Right ventricle myocardium superior (tissue), 1 donor: ENCODE measurements around the gene MICAL3. TPM values are rescaled to one million over a fixed set of nuclear protein-coding genes. Genes with fewer than 3 reads are reported as not detected.
A peak's percentile ranks its signal among the peaks of the same experiment; 100 is the strongest.

Experiments
- ATAC-seq: fragments of 200-7000 bp; cut with Tn5 transposase; one replicate; pipeline ENCODE4 v1.9.1; 2020; ENCODE audit warnings: mild to moderate bottlenecking; ENCODE audit not compliant: poor library complexity
- DNase-seq: peaks from one replicate; pipeline ENCODE4 v3.0.0-alpha.2; 2020
- intact Hi-C: fragments of 100-400 bp; cut with DNase I; formaldehyde crosslinking; loops from one replicate; pipeline ENCODE4 v1.11.2; 2022
- total RNA-seq: library from RNA; stranded (reverse); fragmentation: NEBNext Ultra II Directional; extraction: Animal tissue kit (Norgen Biotek cat#: 25700); gene quantifications from one replicate; pipeline ENCODE4 v1.2.1, GENCODE V29; 2021
- donor health status: DM: no; HTN: yes; CAD: no; lungs with severe emphysema.

MICAL3 gene
- total RNA-seq, 1 donor from 2014 or later, result 78.9 TPM

DNA sequence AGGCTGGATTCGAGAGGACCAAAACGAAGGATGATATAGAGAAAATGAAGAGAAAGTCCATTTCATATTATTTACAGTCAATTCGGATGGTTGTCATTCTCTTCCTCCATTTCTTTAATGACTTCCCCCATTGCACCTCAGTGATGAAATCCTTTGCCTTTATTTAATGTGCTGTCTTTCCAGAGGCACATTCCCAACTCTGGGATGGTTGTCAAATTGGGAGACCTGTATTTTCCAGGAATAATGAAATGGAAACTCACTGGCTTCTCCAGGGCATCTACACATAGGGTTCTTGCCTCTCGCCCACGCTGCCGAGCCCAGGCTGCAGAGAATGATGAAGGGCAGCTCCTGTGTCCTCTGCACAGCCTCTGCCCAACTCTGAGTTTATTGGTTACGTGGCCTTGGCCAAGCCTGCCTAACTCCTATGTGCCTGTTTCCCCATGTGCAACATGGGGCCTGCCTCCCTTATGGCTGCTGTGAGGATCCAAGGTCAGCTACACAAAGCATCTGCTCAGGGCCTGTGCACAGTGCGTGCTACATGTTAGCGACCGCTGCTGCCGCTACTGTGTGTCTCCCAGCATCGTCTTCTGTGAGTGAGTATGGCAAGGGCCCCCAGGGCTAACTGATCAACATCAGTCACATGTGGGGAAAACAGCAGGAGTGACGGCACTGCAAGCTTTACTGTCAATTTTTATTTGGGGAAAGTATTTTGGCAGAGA lies 168.6 kb downstream of the MICAL3 start:
- intact Hi-C loops, result no loop called here
- ATAC-seq (no peak), DNase-seq (peak; percentile 19)

GRCh38 chr22:17853073-17853472 lies 171.3 kb downstream of the MICAL3 start:
- intact Hi-C loops, result no loop called here
- ATAC-seq (peak; percentile 52), DNase-seq (peak; percentile 49)

GRCh38 chr22:17851759-17852158 lies 172.6 kb downstream of the MICAL3 start:
- DNase-seq (peak; percentile 67), ATAC-seq (peak; percentile 84)
- intact Hi-C loops, result no loop called here

DNA sequence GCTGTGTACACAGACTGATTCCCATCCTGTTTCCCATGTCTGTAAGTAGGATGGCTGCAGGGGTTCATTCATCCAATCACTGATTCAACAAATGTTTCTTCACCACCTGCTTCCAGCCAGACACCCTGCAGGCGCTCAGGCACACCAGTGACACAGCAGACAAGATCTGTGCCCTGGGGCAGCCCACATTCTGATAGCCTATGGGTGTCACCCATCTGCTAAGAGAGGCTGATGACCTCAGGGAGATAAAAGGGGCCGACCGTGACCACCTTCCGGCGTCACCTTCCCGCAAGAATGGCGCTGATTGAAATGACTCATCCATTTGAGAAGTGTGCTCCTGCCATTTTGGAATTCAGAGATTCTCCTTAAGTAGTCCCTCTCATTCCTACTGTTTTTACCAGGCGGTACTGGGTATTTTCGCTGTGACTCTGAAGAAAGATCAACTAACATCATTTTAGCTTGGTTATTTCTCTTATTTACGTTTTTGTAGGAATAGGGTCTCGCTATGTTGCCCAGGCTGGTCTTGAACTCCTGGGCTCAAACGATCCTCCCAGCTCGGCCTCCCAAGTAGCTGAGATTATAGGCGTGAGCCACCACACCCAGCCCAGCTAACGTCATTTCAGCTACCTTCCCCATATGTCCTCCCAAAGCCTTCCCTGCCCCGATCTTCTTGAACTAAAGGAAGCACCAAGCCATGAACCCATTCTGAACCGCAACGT lies 176.8 kb downstream of the MICAL3 start:
- ATAC-seq (no peak), DNase-seq (peak; percentile 30)
- intact Hi-C loops, result no loop called here

GRCh38 chr22:17846326-17846992 lies 177.9 kb downstream of the MICAL3 start:
- DNase-seq (no peak), ATAC-seq (peak; percentile 55)
- intact Hi-C loops, result no loop called here

- DNase-seq (no peak), ATAC-seq (peak; percentile 51)
- intact Hi-C loops, result no loop called here
Observed at GRCh38 chr22:17845790-17846189, 178.6 kb downstream of the MICAL3 start.

DNA sequence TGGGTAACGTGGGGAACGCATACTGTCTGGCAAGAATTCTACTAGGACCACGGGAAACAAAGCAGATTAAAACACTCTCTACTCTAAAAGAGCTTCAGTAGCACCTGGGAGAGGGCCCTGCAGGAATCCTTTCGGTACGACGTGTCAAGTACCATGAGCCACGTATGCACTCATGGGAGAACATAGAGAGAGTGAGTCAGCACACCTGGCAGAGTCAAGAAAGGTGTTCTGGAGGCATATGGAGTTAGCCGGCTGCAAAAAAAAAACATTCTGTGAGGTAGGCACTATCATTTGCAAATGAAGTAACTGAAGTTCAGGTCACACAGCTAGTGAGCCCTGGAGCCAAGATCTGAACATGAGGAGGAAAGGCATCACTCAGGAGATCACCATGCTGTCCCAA lies 179.0 kb downstream of the MICAL3 start:
- DNase-seq (no peak), ATAC-seq (no peak)
- intact Hi-C loops, result no loop called here

- intact Hi-C loops, result no loop called here
- DNase-seq, result no peak
- ATAC-seq, result no peak
Observed at GRCh38 chr22:17844150-17844549, 180.2 kb downstream of the MICAL3 start.

- peak; percentile 32 for ATAC-seq
- intact Hi-C loops, result no loop called here
- no peak for DNase-seq
Observed at GRCh38 chr22:17842386-17842785, 182.0 kb downstream of the MICAL3 start.

DNA sequence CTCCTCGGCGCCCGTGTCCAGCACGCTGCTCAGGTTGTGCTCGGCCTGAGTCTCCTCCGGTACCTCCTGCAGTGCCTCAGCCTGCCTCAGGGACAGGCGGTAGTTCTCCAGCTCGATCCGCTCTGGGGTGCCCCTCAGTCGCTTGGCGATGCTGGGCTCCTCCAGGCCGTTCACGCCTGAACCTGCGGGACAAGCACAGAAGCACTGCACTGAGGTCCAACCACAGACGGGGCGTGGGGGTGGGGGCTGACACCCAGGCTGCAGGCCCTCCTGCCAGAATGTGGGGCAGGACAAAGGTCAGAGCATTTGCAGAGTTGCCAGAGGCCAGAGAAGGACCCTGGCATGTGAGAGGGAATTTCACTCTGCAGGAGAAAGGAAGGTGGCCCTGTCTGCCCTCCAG lies 182.5 kb downstream of the MICAL3 start:
- intact Hi-C loops, result no loop called here
- DNase-seq, result no peak
- ATAC-seq, result peak; percentile 1

- no peak for DNase-seq
- no peak for ATAC-seq
- intact Hi-C loops, result no loop called here
Observed at GRCh38 chr22:17838180-17838865, 186.0 kb downstream of the MICAL3 start.

- intact Hi-C loops, result no loop called here
Observed at GRCh38 chr22:17836992-17837742, 187.2 kb downstream of the MICAL3 start.

DNA sequence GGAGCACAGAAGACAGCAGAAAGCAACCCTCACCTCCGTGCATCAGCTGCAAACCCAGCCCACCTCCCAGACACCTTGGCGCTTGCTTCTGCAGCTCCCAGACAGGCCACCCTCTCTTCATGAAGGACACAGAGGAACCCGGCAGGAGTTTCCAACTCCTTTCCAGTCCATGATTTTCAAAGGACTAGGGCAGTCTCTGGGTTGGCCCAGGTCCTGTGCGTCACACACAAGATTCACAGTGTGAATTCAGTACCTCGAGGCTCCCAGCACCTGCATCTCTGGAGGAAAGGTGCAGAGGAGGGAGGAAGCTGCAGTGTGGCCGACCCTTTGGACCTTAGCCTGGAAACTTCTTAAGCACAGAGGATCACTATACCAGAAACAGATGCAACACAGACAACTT lies 189.1 kb downstream of the MICAL3 start:
- ATAC-seq (no peak), DNase-seq (no peak)
- intact Hi-C loops, result no loop called here

More at GRCh38 chr22:17836992-17837742, 187.2 kb downstream of the MICAL3 start:
- ATAC-seq (peak; percentile 44), DNase-seq (no peak)

DNA sequence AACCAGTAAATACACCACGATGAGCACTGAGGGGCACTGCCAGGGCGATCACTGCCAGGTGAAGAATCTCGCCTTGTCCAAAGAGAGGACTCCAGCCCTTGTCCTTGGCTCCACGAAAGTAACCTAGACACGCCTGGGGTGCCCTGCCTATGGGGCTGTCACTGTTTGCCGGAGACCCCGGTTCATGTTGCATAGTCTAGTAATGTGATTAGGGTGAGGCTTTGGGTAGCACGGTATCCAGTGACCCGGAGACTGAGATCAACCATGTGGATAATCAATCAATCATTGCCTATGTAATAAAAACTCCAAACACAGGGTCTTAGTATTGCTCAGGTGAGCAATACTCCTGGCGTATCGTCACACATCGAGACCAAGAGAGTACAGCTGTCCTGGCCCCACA lies 190.9 kb downstream of the MICAL3 start:
- DNase-seq (no peak), ATAC-seq (no peak)
- intact Hi-C loops, result loop anchor here (2.0 to 5.0 kb wide), 2 partner anchors 74 to 243 kb away; partner anchors contain the start of gene PEX26

DNA sequence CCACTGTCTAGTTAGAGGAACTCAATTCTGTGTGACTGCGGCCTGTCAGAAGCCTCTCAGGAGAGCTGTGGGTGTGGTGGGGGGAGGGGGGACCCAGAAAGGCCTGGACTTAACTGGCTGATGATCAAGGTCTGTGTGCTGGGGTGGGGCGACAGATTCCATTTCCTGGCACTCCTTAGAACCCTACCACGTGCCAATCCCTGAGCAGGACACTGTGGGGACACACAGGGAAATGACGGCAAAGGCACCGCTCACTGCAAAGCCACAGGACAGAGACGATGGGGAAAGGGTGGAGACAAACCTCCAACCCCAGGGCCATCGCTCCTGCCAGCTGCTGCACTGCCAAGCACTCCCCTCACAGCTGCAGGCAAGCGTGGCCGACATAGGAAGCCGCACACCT lies 191.7 kb downstream of the MICAL3 start:
- ATAC-seq, result peak; percentile 7
- DNase-seq, result peak; percentile 59

GRCh38 chr22:17831501-17832251 lies 192.7 kb downstream of the MICAL3 start:
- intact Hi-C loops, result loop anchor here (2.0 to 5.0 kb wide), 4 partner anchors 59 to 245 kb away; partner anchors contain the start of genes MICAL3 and PEX26
- DNase-seq, result no peak
- peak; percentile 21 for ATAC-seq

More for the DNA sequence above, 191.7 kb downstream of the MICAL3 start:
- intact Hi-C loops, result loop anchor here (2.0 to 5.0 kb wide), 2 partner anchors 75 to 244 kb away; partner anchors contain the start of gene PEX26
